T-cell (primary cell): ENCODE results near the gene ALPP. TPM values are rescaled to one million over a fixed set of nuclear protein-coding genes. Genes with fewer than 3 reads are reported as not detected.
"Not testable (repeated sequence)": the region's sequence is repeated elsewhere in the genome, so short reads cannot be mapped to it uniquely, and the experiment has no call there.

ENCODE experiments used
- ATAC-seq, 4 experiments: fragments of 200-7000 bp in 3 of 4; fragments of 150-1000 bp in 1 of 4; cut with Tn5 transposase; replicated peaks in 1 of 4; 1 replicate in 3 of 4; 2 replicates in 1 of 4; pipeline ENCODE4 v1.10.0; 2021; ENCODE audit warnings: moderate library complexity in 3 of 4, mild to moderate bottlenecking in 2 of 4, moderate number of reproducible peaks in 1 of 4
- CTCF ChIA-PET, 2 donors: fragments of 300-600 bp; sonication (Branson Sonifier 250); formaldehyde crosslinking; loops; one replicate each; lab custom pipeline; 2022; ENCODE audit warnings: antibody characterized with exemption in 2 of 2; lab: Charles Lee
- POLR2A ChIA-PET, 2 donors: fragments of 300-600 bp; sonication (Branson Sonifier 250); formaldehyde crosslinking; loops; one replicate each; lab custom pipeline; 2022; ENCODE audit warnings: antibody characterized with exemption in 2 of 2; lab: Charles Lee
- DNase-seq, 35 experiments: peaks; one replicate each; pipeline versions ENCODE4 v3.0.0 to v3.0.0-alpha.2; 2013 to 2023
- H3K27ac ChIP-seq: one replicate; pipeline ENCODE4 v1.5.1; 2013; ENCODE audit warnings: low read length
- H3K27me3 ChIP-seq, 2 experiments: replicated peaks in 1 of 2; 1 replicate in 1 of 2; 2 replicates in 1 of 2; pipeline versions ENCODE4 v1.6.1 to v1.7.0; 2013; ENCODE audit warnings: low read length in 1 of 2, mixed read lengths in 1 of 2; ENCODE audit not compliant: control insufficient read depth in 2 of 2, insufficient read depth in 2 of 2; ENCODE audit errors: extremely low read depth in 1 of 2
- H3K36me3 ChIP-seq, 2 donors: 1 replicate in 1 of 2; 2 replicates in 1 of 2; pipeline versions ENCODE4 v1.6.1 to v1.7.0; 2013; ENCODE audit warnings: low read length in 1 of 2; ENCODE audit not compliant: control insufficient read depth in 2 of 2, insufficient read depth in 1 of 2; ENCODE audit errors: extremely low read depth in 1 of 2
- H3K4me1 ChIP-seq, 2 experiments: 1 replicate in 1 of 2; 2 replicates in 1 of 2; pipeline versions ENCODE4 v1.6.1 to v1.7.0; 2013; ENCODE audit warnings: low read length in 2 of 2, mixed read lengths in 1 of 2; ENCODE audit not compliant: insufficient read depth in 2 of 2, control insufficient read depth in 1 of 2; ENCODE audit errors: extremely low read depth in 1 of 2
- H3K4me3 ChIP-seq, 2 donors: 1 replicate in 1 of 2; 2 replicates in 1 of 2; pipeline versions ENCODE4 v1.5.1 to v1.7.0; 2013; ENCODE audit warnings: mild to moderate bottlenecking in 2 of 2, low read length in 1 of 2, moderate library complexity in 1 of 2; ENCODE audit not compliant: control insufficient read depth in 1 of 2; ENCODE audit errors: extremely low read depth in 1 of 2
- H3K9me3 ChIP-seq: 2 replicates; pipeline ENCODE4 v1.7.0; 2013
- H3K27ac Mint-ChIP-seq, 2 donors: one replicate each; pipeline ENCODE4 v1.8.0; 2020 to 2021; ENCODE audit warnings: mild to moderate bottlenecking in 2 of 2, mixed read lengths in 2 of 2
- H3K27me3 Mint-ChIP-seq, 2 donors: one replicate each; pipeline ENCODE4 v1.8.0; 2021 to 2022; ENCODE audit warnings: mixed read lengths in 2 of 2
- H3K36me3 Mint-ChIP-seq: one replicate; pipeline ENCODE4 v1.8.0; 2021; ENCODE audit warnings: mixed read lengths
- H3K4me1 Mint-ChIP-seq, 3 donors: one replicate each; pipeline ENCODE4 v1.8.0; 2020 to 2022; ENCODE audit warnings: mixed read lengths in 3 of 3, mild to moderate bottlenecking in 1 of 3
- H3K4me3 Mint-ChIP-seq, 3 donors: one replicate each; pipeline ENCODE4 v1.8.0; 2020 to 2022; ENCODE audit warnings: mild to moderate bottlenecking in 3 of 3, mixed read lengths in 3 of 3, moderate library complexity in 3 of 3
- H3K9me3 Mint-ChIP-seq, 3 donors: one replicate each; pipeline ENCODE4 v1.8.0; 2020 to 2022; ENCODE audit warnings: mixed read lengths in 3 of 3
- WGBS: methylation state at CpG from one replicate; pipeline ENCODE4 v1.1.5; 2013; ENCODE audit warnings: missing lambda C conversion rate; ENCODE audit not compliant: insufficient coverage; 5-methylcytosine and 5-hydroxymethylcytosine counted together
- total RNA-seq, 35 experiments: library from RNA in 6 of 35; stranded (reverse) in 6 of 35; fragments of 120-200 nt in 1 of 35; gene quantifications; one replicate each; pipeline versions ENCODE4 v1.2.1 to v1.2.4 and lab custom pipeline; 2013 to 2026

The ALPP gene
- total RNA-seq, 5 donors from 2014 or later (not counting 1 experiment from before 2014, with no cell fraction given): 0.16 TPM; not detected in 4

GRCh38 chr2:232332940-232333259, 45.7 kb upstream of the ALPP start:
- Histone ChIP-seq H3K4me3 (no peak overlapping the region), H3K27me3 (no peaks in the 10 kb centered on the region), H3K9me3 (no peaks in the 10 kb centered on the region), H3K27ac (no peak overlapping the region), H3K36me3 (peaks cover 3 to 8% of the 10 kb centered on the region in 2 donors), H3K4me1 (no peaks in the 10 kb centered on the region)
- Mint-ChIP-seq H3K4me3 (no peak overlapping the region), H3K9me3 (no peaks in the 10 kb centered on the region), H3K27ac (no peak overlapping the region), H3K36me3 (no peaks in the 10 kb centered on the region), H3K4me1 (no peaks in the 10 kb centered on the region), H3K27me3 (no peaks in the 10 kb centered on the region)
- POLR2A ChIA-PET: no interaction called here
- ATAC-seq (no peak), DNase-seq (no peak)
- CTCF ChIA-PET: no interaction called here
- 88% methylated on average over 2 of the region's 10 CpGs for WGBS

GRCh38 chr2:232333361-232334135, 45.0 kb upstream of the ALPP start:
- ChIA-PET POLR2A (no interaction called here), CTCF (no interaction called here)
- peak in 1 of 35 experiments; percentile 22 for DNase-seq

GRCh38 chr2:232334136-232334884, 44.2 kb upstream of the ALPP start:
- peak in 1 of 35 experiments; percentile 4 for DNase-seq
- H3K4me1 Mint-ChIP-seq, H3K36me3 ChIP-seq, H3K27me3 Mint-ChIP-seq, H3K27ac Mint-ChIP-seq, CTCF ChIA-PET, H3K4me3 Mint-ChIP-seq, POLR2A ChIA-PET, H3K4me3 ChIP-seq, H3K9me3 Mint-ChIP-seq, H3K27me3 ChIP-seq, H3K9me3 ChIP-seq, H3K4me1 ChIP-seq, H3K27ac ChIP-seq, ATAC-seq, H3K36me3 Mint-ChIP-seq: not testable (repeated sequence)
- 84% methylated on average over 8 of the region's 33 CpGs for WGBS

More at GRCh38 chr2:232333361-232334135, 45.0 kb upstream of the ALPP start:
- Histone ChIP-seq H3K27ac (no peak overlapping the region), H3K27me3 (no peaks in the 10 kb centered on the region), H3K36me3 (peaks cover 3 to 8% of the 10 kb centered on the region in 2 donors), H3K9me3 (no peaks in the 10 kb centered on the region), H3K4me1 (no peaks in the 10 kb centered on the region), H3K4me3 (no peak overlapping the region)
- ATAC-seq: no peak
- Mint-ChIP-seq H3K36me3 (no peaks in the 10 kb centered on the region), H3K9me3 (no peaks in the 10 kb centered on the region), H3K27ac (no peak overlapping the region), H3K27me3 (no peaks in the 10 kb centered on the region), H3K4me1 (no peaks in the 10 kb centered on the region), H3K4me3 (no peak overlapping the region)
- WGBS: 96% methylated on average over 26 of the region's 28 CpGs

GRCh38 chr2:232334885-232335205, 43.7 kb upstream of the ALPP start:
- H3K4me3 Mint-ChIP-seq, H3K27me3 ChIP-seq, H3K36me3 ChIP-seq, H3K36me3 Mint-ChIP-seq, H3K9me3 Mint-ChIP-seq, H3K27me3 Mint-ChIP-seq, DNase-seq, CTCF ChIA-PET, H3K27ac ChIP-seq, H3K4me3 ChIP-seq, H3K27ac Mint-ChIP-seq, H3K4me1 Mint-ChIP-seq, H3K9me3 ChIP-seq, POLR2A ChIA-PET, ATAC-seq, H3K4me1 ChIP-seq: not testable (repeated sequence)
- no CpG with 5 or more reads among the region's 6 CpGs for WGBS

GRCh38 chr2:232335206-232335858, 43.2 kb upstream of the ALPP start:
- H3K4me1 Mint-ChIP-seq, POLR2A ChIA-PET, H3K36me3 ChIP-seq, H3K36me3 Mint-ChIP-seq, H3K27me3 ChIP-seq, H3K4me3 ChIP-seq, H3K27ac Mint-ChIP-seq, H3K27me3 Mint-ChIP-seq, H3K4me1 ChIP-seq, H3K9me3 Mint-ChIP-seq, H3K4me3 Mint-ChIP-seq, H3K27ac ChIP-seq, H3K9me3 ChIP-seq: not testable (repeated sequence)
- CTCF ChIA-PET: interaction anchor here in 1 of 2 donors (0.6 kb wide), 4 partner anchors 16 to 404 kb away, joined by 3 to 6 read pairs (median 5); no protein-coding TSS in a partner anchor
- DNase-seq (peak in 2 of 35 experiments; percentile 6 to 24), ATAC-seq (peak in 3 of 4 experiments; percentile 33 to 55 (median 41))
- WGBS: 73% methylated on average over 9 of the region's 15 CpGs

GRCh38 chr2:232335859-232336215, 42.7 kb upstream of the ALPP start:
- Histone ChIP-seq H3K4me1 (no peaks in the 10 kb centered on the region), H3K36me3 (peaks cover 3 to 8% of the 10 kb centered on the region in 2 donors), H3K4me3 (no peak overlapping the region), H3K27me3 (no peaks in the 10 kb centered on the region), H3K27ac (no peak overlapping the region), H3K9me3 (no peaks in the 10 kb centered on the region)
- ATAC-seq (no peak), DNase-seq (peak in 1 of 35 experiments; percentile 4)
- CTCF ChIA-PET: interaction anchor here in 1 of 2 donors (0.6 kb wide), 4 partner anchors 16 to 405 kb away, joined by 3 to 6 read pairs (median 5); no protein-coding TSS in a partner anchor
- H3K27me3 Mint-ChIP-seq: no peaks in the 10 kb centered on the region
- H3K4me1 Mint-ChIP-seq: peaks cover 0 to 5% (median 0%) of the 10 kb centered on the region in 3 donors
- POLR2A ChIA-PET: no interaction called here
- H3K9me3 Mint-ChIP-seq: no peaks in the 10 kb centered on the region
- H3K27ac Mint-ChIP-seq: no peak overlapping the region
- 92% methylated on average over 1 of the region's 4 CpGs for WGBS
- H3K4me3 Mint-ChIP-seq: no peak overlapping the region
- H3K36me3 Mint-ChIP-seq: no peaks in the 10 kb centered on the region
